GM18517 (cell line): ENCODE measurements around the gene PXDC1.
"Not testable (repeated sequence)": the region's sequence is repeated elsewhere in the genome, so short reads cannot be mapped to it uniquely, and the experiment has no call there.

Experiments used
- ATAC-seq: cut with Tn5 transposase; IDR thresholded peaks from one replicate; pipeline ENCODE4 v1.9.1; 2021; ENCODE audit warnings: mild to moderate bottlenecking, moderate library complexity; ENCODE audit not compliant: unreplicated experiment

The PXDC1 gene

GRCh38 chr6:3714768-3715167, 36.7 kb downstream of the PXDC1 start:
- ATAC-seq, result no peak

GRCh38 chr6:3714111-3714510, 37.4 kb downstream of the PXDC1 start:
- no peak for ATAC-seq

GRCh38 chr6:3712827-3713665, 38.5 kb downstream of the PXDC1 start:
- ATAC-seq, result no peak

- ATAC-seq, result no peak
Observed at GRCh38 chr6:3711776-3712175, 39.7 kb downstream of the PXDC1 start.

DNA sequence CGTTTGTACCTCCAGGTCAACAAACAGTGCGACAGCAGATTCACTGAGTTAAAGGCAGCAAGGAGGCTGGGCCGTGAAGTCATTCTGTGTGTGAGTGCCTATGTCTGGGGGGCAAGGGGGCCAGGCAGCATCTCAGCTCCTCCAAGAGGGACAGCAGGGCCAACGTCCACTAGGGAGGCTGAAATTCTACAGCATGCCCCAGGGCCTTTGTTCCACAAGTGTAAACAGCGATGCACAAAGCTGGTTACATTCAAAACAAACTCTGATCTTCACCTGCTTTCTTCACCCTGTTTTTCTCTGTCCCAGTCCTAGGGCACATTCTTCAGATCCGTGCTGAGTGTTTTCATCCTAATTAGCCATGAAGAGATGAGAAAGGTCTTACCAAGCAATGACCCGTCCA, 41.1 kb downstream of the PXDC1 start:
- no peak for ATAC-seq

DNA sequence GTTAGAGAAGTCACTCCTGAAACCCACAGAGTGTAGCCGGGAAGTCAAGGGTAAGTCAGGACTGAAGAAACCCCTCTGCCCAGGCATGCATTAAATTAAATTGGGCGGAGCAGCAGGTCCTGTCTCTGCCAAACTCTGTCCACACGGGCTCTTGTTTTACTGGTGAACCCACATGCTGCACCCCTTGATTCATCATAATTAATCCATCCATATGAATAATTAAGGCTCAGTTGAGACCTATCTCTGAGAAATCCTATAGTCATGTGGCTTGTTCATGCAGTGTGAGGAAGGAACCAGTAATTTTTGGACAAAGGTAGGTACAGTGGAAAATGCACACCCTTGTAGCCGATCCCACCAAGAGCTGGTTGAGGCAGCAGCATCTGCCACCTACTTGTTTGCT, 43.0 kb downstream of the PXDC1 start:
- no peak for ATAC-seq

- no peak for ATAC-seq
Observed at GRCh38 chr6:3707751-3708412, 43.6 kb downstream of the PXDC1 start.

GRCh38 chr6:3707024-3707423, 44.5 kb downstream of the PXDC1 start:
- ATAC-seq, result no peak

- ATAC-seq, result no peak
Observed at GRCh38 chr6:3706547-3706946, 45.0 kb downstream of the PXDC1 start.

DNA sequence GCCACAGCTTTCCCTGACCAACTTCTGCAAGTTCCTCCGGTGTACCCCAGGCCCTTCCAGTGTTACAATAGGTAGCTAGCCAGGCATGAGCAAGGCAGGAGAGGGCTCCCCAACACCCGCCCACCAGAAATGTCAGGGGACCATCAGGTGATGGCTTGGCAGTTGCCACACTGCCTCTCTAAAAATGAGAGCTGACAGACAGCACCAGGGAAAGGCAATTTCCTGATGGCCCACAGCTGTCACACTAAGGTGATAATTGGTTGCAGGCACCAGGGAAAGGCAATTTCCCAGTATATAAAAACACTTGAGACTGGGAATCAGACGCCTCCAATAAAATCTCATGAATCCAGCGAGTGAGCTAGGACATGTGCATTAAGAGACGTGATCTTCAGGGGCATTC, 49.9 kb downstream of the PXDC1 start:
- ATAC-seq, result no peak

- no peak for ATAC-seq
Observed at GRCh38 chr6:3699231-3699630, 52.3 kb downstream of the PXDC1 start.

GRCh38 chr6:3698021-3698420, 53.5 kb downstream of the PXDC1 start:
- no peak for ATAC-seq

DNA sequence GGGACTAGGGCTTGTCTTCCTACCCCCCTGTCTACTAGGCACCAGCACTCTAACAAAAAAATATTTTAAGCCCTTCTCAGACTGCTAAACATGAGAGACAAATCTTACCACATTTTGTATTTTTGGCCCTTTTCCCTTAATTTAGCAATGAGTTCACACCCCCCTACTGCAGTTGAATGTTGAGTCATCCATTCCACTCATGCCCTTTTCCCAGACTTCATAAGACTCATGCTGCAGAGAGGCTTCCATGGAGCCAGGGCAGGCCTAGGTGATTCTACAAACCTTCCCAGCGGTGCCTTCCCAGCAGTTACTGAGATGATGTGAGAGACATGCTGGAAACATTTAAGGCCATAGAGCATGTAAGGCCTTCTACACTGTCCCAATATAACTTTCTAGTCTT, 53.9 kb downstream of the PXDC1 start:
- no peak for ATAC-seq

- ATAC-seq, result no peak
Observed at GRCh38 chr6:3696525-3697088, 54.9 kb downstream of the PXDC1 start.

DNA sequence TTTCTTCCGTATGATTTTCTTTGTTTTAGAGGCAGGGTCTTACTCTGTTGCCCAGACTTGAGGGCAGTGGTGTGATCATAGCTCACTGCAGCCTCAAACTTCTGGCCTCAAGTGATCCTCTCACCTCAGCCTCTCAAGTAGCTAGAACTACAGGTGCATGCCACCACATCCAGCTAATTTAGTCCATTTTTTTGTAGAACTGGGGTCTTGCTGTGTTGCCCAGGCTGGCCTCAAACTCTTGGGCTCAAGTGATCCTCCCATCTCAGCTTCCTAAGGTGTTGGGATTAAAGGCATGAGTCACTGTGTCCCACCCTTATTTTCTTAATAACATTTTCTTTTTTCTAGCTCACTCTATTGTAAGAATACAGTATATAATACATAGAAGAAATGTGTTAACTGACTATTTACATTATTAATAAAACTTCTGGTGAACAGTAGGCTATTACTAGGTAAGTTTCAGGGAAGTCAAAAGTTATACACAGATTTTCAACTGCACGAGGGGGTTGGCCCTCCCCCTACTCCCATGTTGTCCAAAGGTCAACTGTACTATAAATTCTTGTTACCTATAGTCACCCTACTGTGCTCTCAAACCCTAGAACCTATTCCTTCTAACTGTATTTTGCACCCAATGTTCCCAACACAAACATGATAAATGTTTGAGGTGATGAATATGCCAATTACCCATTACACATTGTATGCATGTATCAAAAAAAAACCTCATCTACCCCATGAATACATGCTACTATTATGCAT, 56.3 kb downstream of the PXDC1 start:
- ATAC-seq, result no peak

- ATAC-seq, result no peak
Observed at GRCh38 chr6:3693831-3694230, 57.7 kb downstream of the PXDC1 start.

DNA sequence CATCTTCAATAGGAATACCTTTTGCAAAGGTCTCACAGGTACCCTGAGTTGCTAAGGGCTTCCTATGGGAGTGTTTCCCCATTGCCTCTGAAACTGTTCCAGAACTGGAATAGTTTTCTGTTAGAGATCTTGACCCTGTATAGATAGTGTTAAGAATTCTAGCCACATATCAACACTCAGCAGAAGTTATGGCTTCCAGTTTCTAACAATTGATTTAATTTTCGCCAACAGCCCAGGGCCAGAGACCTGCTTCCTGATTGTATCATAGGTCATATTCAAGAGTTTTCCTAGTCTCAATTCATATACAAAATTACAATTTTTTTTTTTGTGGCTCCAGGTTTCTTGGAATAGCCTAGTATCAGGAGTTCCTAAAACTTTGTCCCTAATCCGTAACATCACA, 61.0 kb downstream of the PXDC1 start:
- ATAC-seq, result no peak

- ATAC-seq, result no peak
Observed at GRCh38 chr6:3687847-3688246, 63.7 kb downstream of the PXDC1 start.

- ATAC-seq, result no peak
Observed at GRCh38 chr6:3683331-3683730, 68.2 kb downstream of the PXDC1 start.

GRCh38 chr6:3678946-3679345, 72.6 kb downstream of the PXDC1 start:
- ATAC-seq, result no peak

DNA sequence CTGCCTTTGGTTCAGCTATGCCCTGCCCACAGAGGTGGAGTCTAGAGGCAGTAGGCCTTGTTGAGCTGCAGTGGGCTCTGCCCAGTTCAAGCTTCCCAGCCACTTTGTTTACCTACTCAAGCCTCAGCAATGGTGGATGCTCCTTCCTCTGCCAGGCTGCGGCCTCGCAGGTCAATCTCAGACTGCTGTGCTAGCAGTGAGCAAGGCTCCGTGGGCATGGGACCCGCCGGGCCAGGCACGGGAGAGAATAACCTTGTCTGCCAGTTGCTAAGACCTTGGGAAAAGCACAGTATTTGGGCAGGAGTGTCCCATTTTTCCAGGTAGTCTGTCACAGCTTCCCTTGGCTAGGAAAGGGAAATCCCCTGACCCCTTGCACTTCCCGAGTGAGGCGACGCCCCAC, 73.8 kb downstream of the PXDC1 start:
- ATAC-seq, result not testable (repeated sequence)
